ENCODE results near the gene ZNF385A.

Gene ZNF385A

GRCh38 chr12:54397157-54397556, 12.6 kb upstream of the ZNF385A start:
- DNase-seq (ENCODE audit: low read depth) = no peak
- no peak for TF ChIP-seq CTCF (conservative IDR thresholded peaks at IDR 0.05; ENCODE audit: low read depth, low read length)
- no peak overlapping the region for H3K4me3 ChIP-seq (ENCODE audit: low read depth, low read length)

DNA sequence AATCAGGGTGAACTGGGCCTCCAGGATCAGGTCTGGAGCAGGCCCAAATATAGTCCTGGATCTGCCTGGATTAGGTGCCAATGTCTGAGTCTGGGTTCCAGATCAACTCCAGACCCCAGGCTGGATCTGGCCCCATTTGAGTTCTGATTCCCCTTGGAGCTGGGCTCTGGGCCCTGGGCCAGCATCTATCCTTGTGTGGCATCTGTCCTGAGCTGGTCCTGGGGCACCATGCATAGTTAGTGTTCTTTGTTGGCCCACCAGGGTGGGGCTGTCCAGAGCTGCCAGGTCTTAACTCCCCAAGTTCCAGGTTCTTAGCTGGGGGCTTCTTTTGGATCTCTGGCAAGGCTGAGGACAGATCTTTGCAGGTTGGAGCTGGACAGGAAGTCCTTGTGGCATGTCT, 11.0 kb upstream of the ZNF385A start:
- no peak overlapping the region for H3K4me3 ChIP-seq (ENCODE audit: low read depth, low read length)
- TF ChIP-seq CTCF (conservative IDR thresholded peaks at IDR 0.05; ENCODE audit: low read depth, low read length) = no peak
- no peak for DNase-seq (ENCODE audit: low read depth)

DNA sequence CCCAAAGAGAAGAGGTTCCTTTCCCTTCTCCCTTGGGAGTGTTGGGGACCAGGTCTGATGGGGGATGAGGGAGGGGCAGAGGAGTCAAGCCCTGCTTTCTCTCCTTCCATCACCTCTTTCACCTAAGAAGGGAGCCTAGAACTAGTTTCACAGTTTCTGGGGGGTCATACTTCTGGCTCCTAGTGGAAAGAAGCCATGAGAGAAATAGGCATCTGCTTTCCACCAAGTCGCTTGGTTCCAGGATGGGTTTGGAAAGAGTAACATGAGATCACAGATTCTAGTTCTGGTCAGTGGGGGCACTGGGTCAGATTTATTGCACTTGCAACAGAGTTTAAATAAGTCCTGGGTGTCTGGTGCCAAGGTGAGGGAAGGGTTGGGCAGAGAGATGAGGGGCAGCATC, 10.5 kb upstream of the ZNF385A start:
- no peak for TF ChIP-seq CTCF (conservative IDR thresholded peaks at IDR 0.05; ENCODE audit: low read depth, low read length)
- H3K4me3 ChIP-seq (ENCODE audit: low read depth, low read length) = no peak overlapping the region
- DNase-seq (ENCODE audit: low read depth) = no peak

DNA sequence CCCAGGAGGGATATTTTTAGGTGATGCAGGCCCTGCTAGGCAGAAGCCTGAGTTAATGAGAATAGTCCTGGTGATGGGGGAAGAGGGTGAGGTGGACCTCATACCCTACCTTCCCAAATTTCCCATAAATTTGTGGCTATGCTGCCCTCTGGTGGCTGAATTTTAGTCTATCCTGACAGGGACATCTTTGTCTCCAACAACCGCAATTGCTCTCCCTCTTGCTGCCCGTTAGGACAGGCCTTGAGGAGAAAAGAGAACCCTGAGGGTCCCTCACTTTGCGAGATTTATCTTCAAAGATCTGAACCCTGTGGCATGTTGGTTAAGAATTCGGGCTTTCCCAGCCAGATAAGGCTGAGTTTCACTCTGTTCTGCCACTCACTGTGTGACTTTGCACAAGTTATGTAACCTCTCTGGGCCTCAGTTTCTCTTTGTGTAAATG, 9.8 kb upstream of the ZNF385A start:
- H3K4me3 ChIP-seq (ENCODE audit: low read depth, low read length) = no peak overlapping the region
- TF ChIP-seq CTCF (conservative IDR thresholded peaks at IDR 0.05; ENCODE audit: low read depth, low read length) = peak; percentile 76
- peak; percentile 59 for DNase-seq (ENCODE audit: low read depth)

DNA sequence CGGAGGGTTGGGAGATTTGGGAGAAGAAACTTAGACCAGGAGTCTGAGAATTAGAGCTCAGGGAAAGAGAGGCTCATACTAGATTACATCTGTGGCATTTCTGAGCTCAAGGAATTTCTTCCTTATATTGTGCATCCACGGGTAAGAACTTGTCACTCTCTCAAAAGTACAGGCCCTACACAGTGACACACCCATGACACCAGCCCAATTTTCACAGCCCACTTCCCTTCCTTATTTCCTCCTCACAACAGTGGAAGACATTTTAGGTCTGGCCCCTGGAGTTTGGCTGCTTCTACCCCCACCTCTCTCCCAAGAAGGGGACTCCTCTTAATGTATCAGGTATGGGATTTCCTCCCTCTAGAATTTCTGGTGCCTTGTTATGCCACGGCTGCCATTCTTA, 9.2 kb upstream of the ZNF385A start:
- no peak for DNase-seq (ENCODE audit: low read depth)
- no peak overlapping the region for H3K4me3 ChIP-seq (ENCODE audit: low read depth, low read length)
- no peak for TF ChIP-seq CTCF (conservative IDR thresholded peaks at IDR 0.05; ENCODE audit: low read depth, low read length)

GRCh38 chr12:54393207-54393609, 8.7 kb upstream of the ZNF385A start:
- no peak for DNase-seq (ENCODE audit: low read depth)
- H3K4me3 ChIP-seq (ENCODE audit: low read depth, low read length) = no peak overlapping the region
- TF ChIP-seq CTCF (conservative IDR thresholded peaks at IDR 0.05; ENCODE audit: low read depth, low read length) = no peak

GRCh38 chr12:54392485-54393206, 8.1 kb upstream of the ZNF385A start:
- no peak for TF ChIP-seq CTCF (conservative IDR thresholded peaks at IDR 0.05; ENCODE audit: low read depth, low read length)
- H3K4me3 ChIP-seq (ENCODE audit: low read depth, low read length) = no peak overlapping the region
- DNase-seq (ENCODE audit: low read depth) = no peak

Measured in choroid plexus epithelial cell (primary cell).